ENCODE data around the gene SHLD1. TPM values are rescaled to one million over a fixed set of nuclear protein-coding genes. Genes with fewer than 3 reads are reported as not detected.

Gene SHLD1
- total RNA-seq, 5 donors from 2014 or later (not counting 1 experiment from before 2014, with no cell fraction given): 10.0 to 15.8 (median 14.2) TPM

DNA sequence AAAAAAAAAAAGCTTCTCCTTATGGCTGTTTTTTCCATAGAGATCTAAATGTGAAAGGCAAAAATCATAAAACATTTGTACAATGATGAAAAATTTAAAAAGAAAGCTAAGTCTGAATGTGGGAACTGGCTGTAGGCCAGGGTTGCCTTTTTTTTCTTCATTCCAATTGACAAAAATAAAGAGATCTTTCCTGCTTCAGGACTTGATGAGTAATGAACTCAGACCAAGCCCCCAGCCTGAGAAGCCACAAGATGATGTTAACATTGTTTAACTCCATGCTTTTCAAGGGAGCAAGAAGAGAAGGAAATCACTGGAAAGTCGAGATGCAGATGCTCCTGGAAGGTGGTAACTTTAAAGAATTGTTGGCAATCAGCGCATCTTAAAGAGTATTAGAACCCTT lies 158.8 kb downstream of the SHLD1 start:
- no peaks in the 10 kb centered on the region for H3K9me3 Mint-ChIP-seq
- Histone ChIP-seq H3K27me3 (replicated peaks in 1 of 2; ENCODE audit: control insufficient read depth in 2 of 2, extremely low read depth in 1 of 2, insufficient read depth in 2 of 2, low read length in 1 of 2) (peaks cover 3 to 35% of the 10 kb centered on the region in 2 experiments), H3K36me3 (ENCODE audit: control insufficient read depth in 2 of 2, extremely low read depth in 1 of 2, insufficient read depth in 1 of 2, low read length in 1 of 2) (no peaks in the 10 kb centered on the region), H3K27ac (ENCODE audit: low read length) (no peak overlapping the region), H3K4me1 (ENCODE audit: control insufficient read depth in 1 of 2, extremely low read depth in 1 of 2, insufficient read depth in 2 of 2, low read length in 2 of 2) (peaks cover 5 to 10% of the 10 kb centered on the region in 2 experiments), H3K4me3 (ENCODE audit: control insufficient read depth in 1 of 2, extremely low read depth in 1 of 2, low read length in 1 of 2) (no peak overlapping the region), H3K9me3 (peaks cover 2% of the 10 kb centered on the region)
- ChIA-PET CTCF (no interaction called here), POLR2A (interaction anchor here in 1 of 2 donors (0.7 kb wide), 1 partner anchor 18 kb away, joined by 5 read pairs; no protein-coding TSS in a partner anchor)
- peaks cover 55 to 78% of the 10 kb centered on the region in 2 donors for H3K27me3 Mint-ChIP-seq
- no peak overlapping the region for H3K27ac Mint-ChIP-seq
- H3K36me3 Mint-ChIP-seq: no peaks in the 10 kb centered on the region
- peaks cover 7 to 16% (median 14%) of the 10 kb centered on the region in 3 donors for H3K4me1 Mint-ChIP-seq
- ATAC-seq (replicated peaks in 1 of 4): no peak
- no CpG with 5 or more reads among the region's 2 CpGs for WGBS (ENCODE audit: insufficient coverage)
- no peak overlapping the region for H3K4me3 Mint-ChIP-seq
- no peak for DNase-seq

DNA sequence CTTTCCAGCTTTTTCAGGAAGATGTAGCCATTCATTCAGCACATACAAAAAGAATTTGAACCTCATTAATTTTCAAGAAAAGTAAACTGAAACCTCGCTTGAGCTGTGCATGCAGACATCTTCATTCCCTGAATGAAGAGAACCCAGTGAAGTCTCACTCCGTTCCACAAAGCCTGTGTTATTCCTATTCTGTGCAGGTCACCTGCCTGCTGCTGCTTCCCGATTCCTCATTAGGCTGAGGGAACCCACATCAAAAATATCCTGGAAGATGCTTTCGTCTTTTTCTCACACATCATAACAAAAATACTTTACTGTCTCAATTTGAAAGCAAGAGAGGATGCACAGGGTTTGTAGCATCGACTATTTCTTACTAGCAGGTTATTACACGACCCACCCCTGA lies 160.0 kb downstream of the SHLD1 start:
- no peaks in the 10 kb centered on the region for H3K36me3 Mint-ChIP-seq
- peaks cover 7 to 16% (median 14%) of the 10 kb centered on the region in 3 donors for H3K4me1 Mint-ChIP-seq
- no peak overlapping the region for H3K4me3 ChIP-seq (ENCODE audit: control insufficient read depth in 1 of 2, extremely low read depth in 1 of 2, low read length in 1 of 2)
- H3K27ac ChIP-seq (ENCODE audit: low read length): no peak overlapping the region
- no peaks in the 10 kb centered on the region for H3K36me3 ChIP-seq (ENCODE audit: control insufficient read depth in 2 of 2, extremely low read depth in 1 of 2, insufficient read depth in 1 of 2, low read length in 1 of 2)
- 66% methylated on average over 3 of the region's 6 CpGs for WGBS (ENCODE audit: insufficient coverage)
- ChIA-PET POLR2A (no interaction called here), CTCF (no interaction called here)
- H3K9me3 ChIP-seq: peaks cover 2% of the 10 kb centered on the region
- H3K27ac Mint-ChIP-seq: no peak overlapping the region
- H3K4me1 ChIP-seq (ENCODE audit: control insufficient read depth in 1 of 2, extremely low read depth in 1 of 2, insufficient read depth in 2 of 2, low read length in 2 of 2): peaks cover 5 to 10% of the 10 kb centered on the region in 2 experiments
- H3K27me3 Mint-ChIP-seq: peaks cover 53 to 73% of the 10 kb centered on the region in 2 donors
- ATAC-seq (replicated peaks in 1 of 4) (no peak), DNase-seq (no peak)
- H3K27me3 ChIP-seq (replicated peaks in 1 of 2; ENCODE audit: control insufficient read depth in 2 of 2, extremely low read depth in 1 of 2, insufficient read depth in 2 of 2, low read length in 1 of 2): peaks cover 6 to 32% of the 10 kb centered on the region in 2 experiments
- no peaks in the 10 kb centered on the region for H3K9me3 Mint-ChIP-seq
- peak overlapping the region in 1 of 3 donors; percentile 73 for H3K4me3 Mint-ChIP-seq

DNA sequence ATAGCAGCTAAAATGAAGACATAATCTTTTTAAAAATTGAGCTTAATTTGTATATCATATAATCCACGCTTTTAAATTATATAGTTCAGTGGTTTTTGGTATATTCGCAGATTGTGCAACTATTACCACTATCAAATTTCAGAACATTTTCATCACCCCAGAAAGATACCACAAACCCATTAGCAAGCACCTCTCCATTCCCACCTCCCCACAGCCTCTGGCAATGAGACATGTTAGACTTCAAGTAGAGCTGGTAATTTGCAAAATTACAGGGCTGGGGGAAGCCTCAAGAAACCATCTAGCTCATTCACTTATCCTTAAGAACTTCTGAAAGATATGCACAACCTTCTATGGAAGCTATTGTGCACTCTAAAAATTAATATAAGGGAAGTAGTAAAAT lies 163.0 kb downstream of the SHLD1 start:
- peaks cover 46 to 54% of the 10 kb centered on the region in 2 donors for H3K27me3 Mint-ChIP-seq
- no CpG with 5 or more reads among the region's 2 CpGs for WGBS (ENCODE audit: insufficient coverage)
- H3K27ac ChIP-seq (ENCODE audit: low read length): no peak overlapping the region

More for the DNA sequence above, 163.0 kb downstream of the SHLD1 start:
- no peak overlapping the region for H3K4me3 Mint-ChIP-seq
- POLR2A ChIA-PET: interaction anchor here in 1 of 2 donors (0.7 kb wide), 2 partner anchors 8 to 94 kb away, joined by 6 to 12 read pairs; no protein-coding TSS in a partner anchor
- H3K36me3 Mint-ChIP-seq: no peaks in the 10 kb centered on the region
- H3K4me1 Mint-ChIP-seq: peaks cover 7 to 16% (median 14%) of the 10 kb centered on the region in 3 donors
- H3K4me1 ChIP-seq (ENCODE audit: control insufficient read depth in 1 of 2, extremely low read depth in 1 of 2, insufficient read depth in 2 of 2, low read length in 2 of 2): peaks cover 5 to 10% of the 10 kb centered on the region in 2 experiments
- no peak overlapping the region for H3K4me3 ChIP-seq (ENCODE audit: control insufficient read depth in 1 of 2, extremely low read depth in 1 of 2, low read length in 1 of 2)
- CTCF ChIA-PET: interaction anchor here (0.5 to 1.4 kb wide), 3 partner anchors 124 to 311 kb away, joined by 3 to 11 read pairs (median 5); no protein-coding TSS in a partner anchor
- no peak for ATAC-seq (replicated peaks in 1 of 4)
- no peaks in the 10 kb centered on the region for H3K9me3 Mint-ChIP-seq
- no peak overlapping the region for H3K27ac Mint-ChIP-seq
- no peaks in the 10 kb centered on the region for H3K36me3 ChIP-seq (ENCODE audit: control insufficient read depth in 2 of 2, extremely low read depth in 1 of 2, insufficient read depth in 1 of 2, low read length in 1 of 2)
- DNase-seq: no peak
- no peaks in the 10 kb centered on the region for H3K9me3 ChIP-seq
- H3K27me3 ChIP-seq (replicated peaks in 1 of 2; ENCODE audit: control insufficient read depth in 2 of 2, extremely low read depth in 1 of 2, insufficient read depth in 2 of 2, low read length in 1 of 2): peaks cover 5 to 26% of the 10 kb centered on the region in 2 experiments

Other genes starting within 250 kb of the SHLD1 start
- gene GPCPD1, start 139.4 kb upstream of the SHLD1 start, total RNA-seq: 100 to 1,000 TPM in 2 of 5 donors, 10 to 100 TPM in 3; 48.8 to 104 (median 57.4) TPM
- under 1 TPM in 3 of 5 donors, not detected in 2; 0.09 to 0.41 (median 0.13) TPM for gene CHGB, start 161.1 kb downstream of the SHLD1 start, total RNA-seq
- gene TRMT6, start 200.1 kb downstream of the SHLD1 start, total RNA-seq: 10 to 100 TPM in 3 of 5 donors, 1 to 10 TPM in 2; 9.4 to 14.6 (median 13.6) TPM
- 1 to 10 TPM; 4.4 to 8.3 (median 7.3) TPM for gene MCM8, start 200.3 kb downstream of the SHLD1 start, total RNA-seq